Measurements from ENCODE around the gene CCL5.

Gene CCL5
- 156 to 285 (median 271) reads per million in 3 donors for total RNA-seq

GRCh38 chr17:35879773-35880654 lies at the start of gene CCL5:
TSS of gene CCL5 (minus strand) at chr17:35880360.
- peak within 1 kb of the TSS; percentile 15 for H3K4me3 ChIP-seq (ENCODE audit: insufficient read depth, low read depth, low read length, poor library complexity, severe bottlenecking)
- no peaks in the 10 kb centered on the region for H3K27me3 ChIP-seq (replicated peaks; ENCODE audit: control insufficient read depth, insufficient read depth, low read length, poor library complexity, severe bottlenecking)
- no peaks in the 10 kb centered on the region for H3K4me1 ChIP-seq (ENCODE audit: control insufficient read depth, insufficient read depth, low read length, poor library complexity, severe bottlenecking)
- H3K27ac ChIP-seq (ENCODE audit: insufficient read depth, low read length, poor library complexity, severe bottlenecking) = peak within 1 kb of the TSS; percentile 37
- no peaks in the 10 kb centered on the region for H3K36me3 ChIP-seq (ENCODE audit: control insufficient read depth, insufficient read depth, low read length)
- DNase-seq = peak; percentile 35 to 62 (median 39)
- no peaks in the 10 kb centered on the region for H3K9me3 ChIP-seq (ENCODE audit: control insufficient read depth, low read length)

- H3K27ac ChIP-seq (ENCODE audit: insufficient read depth, low read length, poor library complexity, severe bottlenecking) = no peak overlapping the region
- DNase-seq = no peak
- H3K27me3 ChIP-seq (replicated peaks; ENCODE audit: control insufficient read depth, insufficient read depth, low read length, poor library complexity, severe bottlenecking) = no peaks in the 10 kb centered on the region
- no peak overlapping the region for H3K4me3 ChIP-seq (ENCODE audit: insufficient read depth, low read depth, low read length, poor library complexity, severe bottlenecking)
- no peaks in the 10 kb centered on the region for H3K9me3 ChIP-seq (ENCODE audit: control insufficient read depth, low read length)
- no peaks in the 10 kb centered on the region for H3K36me3 ChIP-seq (ENCODE audit: control insufficient read depth, insufficient read depth, low read length)
- H3K4me1 ChIP-seq (ENCODE audit: control insufficient read depth, insufficient read depth, low read length, poor library complexity, severe bottlenecking) = peaks cover 6% of the 10 kb centered on the region
Measured at GRCh38 chr17:35927714-35928113, 47.6 kb upstream of the CCL5 start.

GRCh38 chr17:35923609-35924114 lies 43.5 kb upstream of the CCL5 start:
- H3K27ac ChIP-seq (ENCODE audit: insufficient read depth, low read length, poor library complexity, severe bottlenecking) = no peak overlapping the region
- H3K27me3 ChIP-seq (replicated peaks; ENCODE audit: control insufficient read depth, insufficient read depth, low read length, poor library complexity, severe bottlenecking) = no peaks in the 10 kb centered on the region

GRCh38 chr17:35920229-35920628 lies 40.1 kb upstream of the CCL5 start:
- no peak for DNase-seq
- Histone ChIP-seq H3K4me3 (ENCODE audit: insufficient read depth, low read depth, low read length, poor library complexity, severe bottlenecking) (no peak overlapping the region), H3K27ac (ENCODE audit: insufficient read depth, low read length, poor library complexity, severe bottlenecking) (no peak overlapping the region), H3K4me1 (ENCODE audit: control insufficient read depth, insufficient read depth, low read length, poor library complexity, severe bottlenecking) (no peaks in the 10 kb centered on the region), H3K36me3 (ENCODE audit: control insufficient read depth, insufficient read depth, low read length) (no peaks in the 10 kb centered on the region), H3K27me3 (replicated peaks; ENCODE audit: control insufficient read depth, insufficient read depth, low read length, poor library complexity, severe bottlenecking) (no peaks in the 10 kb centered on the region), H3K9me3 (ENCODE audit: control insufficient read depth, low read length) (no peaks in the 10 kb centered on the region)

More at GRCh38 chr17:35923609-35924114, 43.5 kb upstream of the CCL5 start:
- H3K4me1 ChIP-seq (ENCODE audit: control insufficient read depth, insufficient read depth, low read length, poor library complexity, severe bottlenecking) = no peaks in the 10 kb centered on the region
- H3K36me3 ChIP-seq (ENCODE audit: control insufficient read depth, insufficient read depth, low read length) = no peaks in the 10 kb centered on the region
- no peak for DNase-seq
- H3K4me3 ChIP-seq (ENCODE audit: insufficient read depth, low read depth, low read length, poor library complexity, severe bottlenecking) = no peak overlapping the region
- H3K9me3 ChIP-seq (ENCODE audit: control insufficient read depth, low read length) = no peaks in the 10 kb centered on the region

- DNase-seq = no peak
- no peaks in the 10 kb centered on the region for H3K36me3 ChIP-seq (ENCODE audit: control insufficient read depth, insufficient read depth, low read length)
- H3K27ac ChIP-seq (ENCODE audit: insufficient read depth, low read length, poor library complexity, severe bottlenecking) = no peak overlapping the region
- H3K4me1 ChIP-seq (ENCODE audit: control insufficient read depth, insufficient read depth, low read length, poor library complexity, severe bottlenecking) = no peaks in the 10 kb centered on the region
- no peak overlapping the region for H3K4me3 ChIP-seq (ENCODE audit: insufficient read depth, low read depth, low read length, poor library complexity, severe bottlenecking)
- no peaks in the 10 kb centered on the region for H3K27me3 ChIP-seq (replicated peaks; ENCODE audit: control insufficient read depth, insufficient read depth, low read length, poor library complexity, severe bottlenecking)
- no peaks in the 10 kb centered on the region for H3K9me3 ChIP-seq (ENCODE audit: control insufficient read depth, low read length)
Measured at GRCh38 chr17:35918665-35919064, 38.5 kb upstream of the CCL5 start.

GRCh38 chr17:35917519-35918213 lies 37.5 kb upstream of the CCL5 start:
- H3K4me3 ChIP-seq (ENCODE audit: insufficient read depth, low read depth, low read length, poor library complexity, severe bottlenecking) = no peak overlapping the region
- no peaks in the 10 kb centered on the region for H3K36me3 ChIP-seq (ENCODE audit: control insufficient read depth, insufficient read depth, low read length)
- no peak overlapping the region for H3K27ac ChIP-seq (ENCODE audit: insufficient read depth, low read length, poor library complexity, severe bottlenecking)
- DNase-seq = no peak
- no peaks in the 10 kb centered on the region for H3K4me1 ChIP-seq (ENCODE audit: control insufficient read depth, insufficient read depth, low read length, poor library complexity, severe bottlenecking)
- no peaks in the 10 kb centered on the region for H3K27me3 ChIP-seq (replicated peaks; ENCODE audit: control insufficient read depth, insufficient read depth, low read length, poor library complexity, severe bottlenecking)
- H3K9me3 ChIP-seq (ENCODE audit: control insufficient read depth, low read length) = no peaks in the 10 kb centered on the region

GRCh38 chr17:35915153-35915964 lies 35.2 kb upstream of the CCL5 start:
- Histone ChIP-seq H3K27ac (ENCODE audit: insufficient read depth, low read length, poor library complexity, severe bottlenecking) (no peak overlapping the region), H3K4me3 (ENCODE audit: insufficient read depth, low read depth, low read length, poor library complexity, severe bottlenecking) (no peak overlapping the region), H3K36me3 (ENCODE audit: control insufficient read depth, insufficient read depth, low read length) (no peaks in the 10 kb centered on the region), H3K27me3 (replicated peaks; ENCODE audit: control insufficient read depth, insufficient read depth, low read length, poor library complexity, severe bottlenecking) (no peaks in the 10 kb centered on the region), H3K4me1 (ENCODE audit: control insufficient read depth, insufficient read depth, low read length, poor library complexity, severe bottlenecking) (no peaks in the 10 kb centered on the region), H3K9me3 (ENCODE audit: control insufficient read depth, low read length) (no peaks in the 10 kb centered on the region)
- DNase-seq = no peak

- Histone ChIP-seq H3K9me3 (ENCODE audit: control insufficient read depth, low read length) (no peaks in the 10 kb centered on the region), H3K4me3 (ENCODE audit: insufficient read depth, low read depth, low read length, poor library complexity, severe bottlenecking) (no peak overlapping the region), H3K27me3 (replicated peaks; ENCODE audit: control insufficient read depth, insufficient read depth, low read length, poor library complexity, severe bottlenecking) (no peaks in the 10 kb centered on the region), H3K27ac (ENCODE audit: insufficient read depth, low read length, poor library complexity, severe bottlenecking) (no peak overlapping the region), H3K4me1 (ENCODE audit: control insufficient read depth, insufficient read depth, low read length, poor library complexity, severe bottlenecking) (no peaks in the 10 kb centered on the region), H3K36me3 (ENCODE audit: control insufficient read depth, insufficient read depth, low read length) (no peaks in the 10 kb centered on the region)
- DNase-seq = no peak
Measured at GRCh38 chr17:35914354-35914753, 34.2 kb upstream of the CCL5 start.

GRCh38 chr17:35913609-35914008 lies 33.4 kb upstream of the CCL5 start:
- H3K4me1 ChIP-seq (ENCODE audit: control insufficient read depth, insufficient read depth, low read length, poor library complexity, severe bottlenecking) = no peaks in the 10 kb centered on the region
- no peak for DNase-seq
- H3K27me3 ChIP-seq (replicated peaks; ENCODE audit: control insufficient read depth, insufficient read depth, low read length, poor library complexity, severe bottlenecking) = no peaks in the 10 kb centered on the region
- H3K4me3 ChIP-seq (ENCODE audit: insufficient read depth, low read depth, low read length, poor library complexity, severe bottlenecking) = no peak overlapping the region
- H3K36me3 ChIP-seq (ENCODE audit: control insufficient read depth, insufficient read depth, low read length) = no peaks in the 10 kb centered on the region
- H3K27ac ChIP-seq (ENCODE audit: insufficient read depth, low read length, poor library complexity, severe bottlenecking) = no peak overlapping the region
- H3K9me3 ChIP-seq (ENCODE audit: control insufficient read depth, low read length) = no peaks in the 10 kb centered on the region
